HG03135 (cell line): Measurements from ENCODE around the gene TMEFF2.
"Not testable (repeated sequence)": the region's sequence is repeated elsewhere in the genome, so short reads cannot be mapped to it uniquely, and the experiment has no call there.

Experiments used
- ATAC-seq: cut with Tn5 transposase; IDR thresholded peaks from one replicate; pipeline ENCODE4 v1.9.1; 2021; ENCODE audit warnings: mild to moderate bottlenecking, moderate library complexity; ENCODE audit not compliant: unreplicated experiment

The TMEFF2 gene

GRCh38 chr2:191941376-191941929 lies 253.3 kb downstream of the TMEFF2 start:
- no peak for ATAC-seq

GRCh38 chr2:191938779-191939178 lies 256.0 kb downstream of the TMEFF2 start:
- ATAC-seq = no peak

DNA sequence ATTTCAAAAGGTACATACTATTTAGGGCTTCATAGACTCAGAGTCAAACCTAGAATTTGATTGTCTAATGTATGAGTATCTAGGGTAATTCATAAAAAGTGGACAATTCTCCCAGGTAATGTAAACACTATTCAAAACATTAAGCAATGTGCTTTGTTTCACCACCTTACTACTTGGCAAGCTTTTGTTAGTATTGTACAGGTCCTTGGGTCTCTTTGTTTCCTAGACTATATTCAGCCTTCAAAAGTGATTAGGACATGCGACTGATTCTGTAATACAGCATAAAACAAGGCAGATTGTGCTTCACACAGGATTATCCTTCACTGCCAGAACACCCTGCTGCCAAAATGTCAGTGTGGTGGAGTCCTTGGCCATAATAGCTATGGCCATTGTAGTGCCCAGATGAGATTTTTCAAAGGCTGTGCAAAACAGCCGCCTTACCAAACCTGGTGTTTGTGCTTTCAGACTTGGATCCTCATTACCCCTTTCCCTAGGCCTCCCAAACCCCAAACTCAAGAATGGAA lies 257.8 kb downstream of the TMEFF2 start:
- ATAC-seq = no peak

- ATAC-seq = no peak
Measured at GRCh38 chr2:191935247-191935646, 259.5 kb downstream of the TMEFF2 start.

DNA sequence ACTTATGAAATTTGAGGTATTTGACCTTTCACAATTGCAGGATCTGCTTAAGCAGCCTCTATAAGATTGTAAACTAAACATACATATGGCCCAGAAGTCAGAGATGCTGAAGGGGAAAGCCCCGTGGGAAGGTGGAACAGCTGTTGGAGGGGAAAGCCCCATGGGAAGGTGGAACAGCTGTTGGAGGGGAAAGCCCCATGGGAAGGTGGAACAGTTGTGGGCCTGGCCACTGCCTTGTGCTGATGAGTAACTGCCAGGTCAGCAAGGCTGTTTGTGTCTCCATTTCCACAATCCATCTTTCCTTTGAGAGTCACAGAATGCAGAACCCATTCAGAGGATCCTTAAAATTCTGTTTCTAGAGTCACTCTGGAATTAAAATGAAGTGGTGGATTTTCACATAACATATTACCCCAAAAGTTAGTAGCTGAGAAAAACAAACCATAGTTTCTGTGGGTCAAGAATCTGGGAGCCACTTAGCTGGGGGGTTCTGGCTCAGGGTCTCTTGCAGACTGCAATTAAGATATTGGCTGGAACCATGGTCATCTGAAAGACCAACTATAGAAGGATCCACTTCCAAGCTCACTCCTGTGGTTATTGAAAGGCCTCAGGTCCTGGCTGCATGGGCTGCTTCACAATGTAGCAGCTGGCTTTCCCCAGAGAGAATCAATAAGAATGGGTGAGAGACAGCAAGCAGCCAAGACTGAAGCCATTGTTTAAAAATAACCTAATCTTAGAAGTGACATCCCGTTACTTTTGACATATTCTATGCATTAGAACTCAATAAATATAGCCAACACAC lies 261.2 kb downstream of the TMEFF2 start:
- ATAC-seq = peak; percentile 82

- ATAC-seq = no peak
Measured at GRCh38 chr2:191932286-191932685, 262.4 kb downstream of the TMEFF2 start.

DNA sequence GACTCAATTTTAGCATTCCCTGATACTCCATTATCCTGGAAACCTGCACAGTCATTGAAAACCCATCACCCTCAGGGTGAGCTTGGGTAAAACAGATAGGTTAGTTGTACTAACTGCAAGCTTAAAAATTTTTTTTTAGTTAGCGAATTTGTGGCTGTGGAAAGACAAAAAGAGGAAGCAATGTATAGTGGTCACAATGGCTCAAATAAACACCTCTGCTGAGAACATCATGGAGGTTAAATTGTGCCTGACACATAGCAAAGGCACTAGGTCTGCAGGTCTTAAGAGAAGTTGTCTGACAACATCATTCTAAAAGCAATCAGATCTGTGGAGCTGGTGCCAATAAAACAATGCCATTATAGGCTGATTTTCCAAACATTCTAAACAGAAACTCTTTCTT lies 263.4 kb downstream of the TMEFF2 start:
- no peak for ATAC-seq

- ATAC-seq = no peak
Measured at GRCh38 chr2:191930205-191930604, 264.5 kb downstream of the TMEFF2 start.

DNA sequence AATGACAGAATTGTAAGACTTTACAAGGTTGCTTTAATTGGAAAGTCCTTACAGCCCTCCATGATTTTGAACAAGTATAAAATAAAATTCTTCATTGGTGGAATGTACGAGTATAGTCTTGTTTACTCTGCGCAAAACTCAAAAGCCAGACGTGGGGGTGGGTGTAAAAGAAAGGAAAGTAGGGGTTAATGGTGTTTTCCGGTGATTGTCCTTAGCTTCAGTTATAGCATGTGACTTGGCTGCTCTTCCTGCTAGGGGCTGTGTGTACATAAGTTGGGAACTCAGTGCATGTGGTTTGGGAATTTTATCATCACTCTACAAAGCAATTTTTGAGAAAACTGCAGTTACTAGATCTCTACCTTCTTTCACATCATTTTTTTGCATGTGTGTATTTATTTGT lies 265.4 kb downstream of the TMEFF2 start:
- ATAC-seq = no peak

DNA sequence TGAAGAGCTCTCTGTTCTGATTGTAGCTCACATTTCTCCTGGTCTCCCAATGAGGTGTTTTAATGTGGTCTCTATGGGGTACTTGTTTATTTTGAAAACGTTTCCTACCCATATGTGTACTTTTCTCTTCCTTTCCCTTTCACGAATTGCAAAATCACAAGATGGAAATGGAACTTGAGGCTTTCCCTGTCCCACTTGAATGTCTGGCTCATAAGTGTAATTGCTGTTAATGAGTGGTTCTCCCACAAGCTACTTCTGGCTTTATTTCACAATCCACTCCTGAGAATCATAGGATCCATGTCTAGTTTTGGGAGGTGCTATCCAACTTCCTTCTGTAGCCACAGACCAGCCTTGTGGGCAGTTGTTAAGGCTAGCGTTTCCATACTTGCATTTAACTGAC lies 266.7 kb downstream of the TMEFF2 start:
- no peak for ATAC-seq

DNA sequence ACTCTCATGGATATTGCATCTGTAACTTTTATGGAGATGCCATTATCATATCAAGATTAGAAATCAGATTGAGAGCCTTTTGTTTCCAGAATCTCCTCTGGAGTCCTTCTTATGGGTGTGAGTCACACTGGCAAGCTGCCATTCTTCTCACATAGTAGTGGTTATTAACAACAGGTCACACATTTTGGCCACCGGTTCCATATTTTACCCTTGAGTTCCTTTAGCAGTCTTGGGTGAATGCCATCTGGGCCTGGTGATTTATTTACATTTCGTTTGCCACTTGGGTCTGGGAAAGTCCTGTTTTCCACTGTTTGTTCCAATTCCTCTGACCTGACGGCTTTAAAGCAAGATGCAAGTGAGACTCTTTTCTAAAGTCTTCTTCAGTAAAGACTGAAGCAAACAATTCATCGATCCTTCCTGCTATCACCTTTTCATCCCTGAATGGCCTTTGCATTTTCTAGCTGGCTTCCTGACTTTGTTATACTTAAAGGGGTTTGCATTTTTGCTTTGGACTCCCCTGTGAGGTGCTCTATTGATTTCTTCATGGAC lies 267.3 kb downstream of the TMEFF2 start:
- ATAC-seq = no peak

GRCh38 chr2:191926671-191927070 lies 268.1 kb downstream of the TMEFF2 start:
- ATAC-seq = no peak

DNA sequence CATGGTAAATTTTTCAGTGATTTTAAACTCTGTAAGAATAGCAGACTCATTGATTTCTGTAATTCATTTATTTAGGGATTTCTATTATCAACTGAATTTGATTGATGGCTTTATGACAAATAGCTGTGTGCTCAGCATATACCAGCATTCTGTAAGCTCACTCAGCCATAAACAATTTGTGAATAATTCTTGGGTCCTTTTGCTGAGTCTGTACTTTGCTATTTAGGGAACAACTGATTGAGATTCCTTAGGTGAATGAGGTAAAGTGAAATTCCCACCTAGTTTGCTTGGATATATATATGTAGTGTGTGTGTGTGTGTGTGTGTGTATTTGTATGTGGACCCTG lies 271.1 kb downstream of the TMEFF2 start:
- no peak for ATAC-seq

- peak; percentile 95 for ATAC-seq
Measured at GRCh38 chr2:191922736-191923651, 271.7 kb downstream of the TMEFF2 start.

DNA sequence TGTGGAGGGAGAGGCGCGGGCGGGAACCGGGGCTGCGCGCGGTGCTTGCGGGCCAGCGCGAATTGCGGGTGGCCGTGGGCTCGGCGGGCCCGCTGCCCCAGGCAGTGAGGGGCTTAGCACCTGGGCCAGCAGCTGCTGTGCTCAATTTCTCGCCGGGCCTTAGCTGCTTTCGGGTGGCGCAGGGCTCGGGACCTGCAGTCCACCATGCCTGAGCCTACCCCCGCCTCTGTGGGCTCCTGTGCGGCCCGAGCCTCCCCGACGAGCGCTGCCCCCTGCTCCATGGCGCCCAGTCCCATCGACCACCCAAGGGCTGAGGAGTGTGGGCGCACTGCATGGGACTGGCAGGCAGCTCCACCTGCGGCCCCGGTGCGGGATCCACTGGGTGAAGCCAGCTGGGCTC lies 273.1 kb downstream of the TMEFF2 start:
- ATAC-seq = not testable (repeated sequence)

GRCh38 chr2:191920502-191920901 lies 274.2 kb downstream of the TMEFF2 start:
- no peak for ATAC-seq

DNA sequence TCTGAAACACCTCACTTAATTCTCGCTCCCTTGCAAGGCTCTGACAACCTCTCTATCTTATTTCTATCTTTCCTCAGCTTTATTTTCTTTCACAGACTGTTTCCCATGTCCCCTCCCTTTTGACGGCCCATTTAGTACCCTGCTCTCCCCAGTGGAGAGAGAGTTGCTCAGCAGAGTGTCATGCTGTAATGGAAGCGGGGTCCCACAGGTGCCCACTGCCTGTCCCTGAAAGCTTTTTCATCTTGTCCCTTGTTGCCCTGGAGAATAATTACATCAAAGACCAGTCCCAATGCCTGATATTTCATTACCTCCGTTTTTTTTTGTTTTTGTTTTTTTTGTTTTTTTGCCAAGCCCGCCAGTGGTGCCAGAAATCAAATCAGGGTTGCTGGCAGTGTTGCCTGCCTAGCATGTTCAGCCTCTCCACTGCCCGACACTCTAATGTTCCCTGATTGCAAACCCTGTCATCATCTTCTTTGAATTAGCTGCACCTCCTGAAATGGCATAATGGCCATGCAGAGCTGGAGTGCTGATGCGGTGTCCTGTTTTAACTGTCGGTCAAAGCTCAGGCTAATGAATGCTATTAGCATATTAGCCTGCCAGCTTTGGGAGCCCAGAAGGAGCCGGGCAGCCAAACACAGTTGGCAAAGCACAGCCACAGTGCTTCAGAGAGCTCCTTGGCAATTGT lies 276.6 kb downstream of the TMEFF2 start:
- ATAC-seq = no peak

DNA sequence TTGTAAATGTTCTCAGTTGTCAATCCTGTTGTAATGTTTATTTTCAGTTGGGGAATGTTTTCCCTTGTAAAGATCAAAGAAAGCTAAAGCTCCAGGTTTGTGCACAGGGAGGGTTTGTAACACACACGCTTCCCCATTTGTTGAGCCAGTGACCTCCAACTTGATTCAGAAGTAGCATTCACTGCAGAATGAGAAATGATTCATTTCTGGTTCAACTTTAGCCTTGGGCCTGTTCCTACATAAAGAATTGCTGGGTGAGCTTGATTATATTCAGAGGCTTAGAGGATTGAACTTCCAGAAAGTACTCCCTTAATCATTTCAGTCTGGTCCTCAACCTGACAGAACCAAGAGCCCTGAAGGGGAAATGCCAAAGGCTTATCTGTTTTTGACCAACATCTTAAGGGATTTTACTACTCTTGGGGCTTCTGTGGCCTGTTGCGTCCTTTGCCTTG lies 277.3 kb downstream of the TMEFF2 start:
- no peak for ATAC-seq

DNA sequence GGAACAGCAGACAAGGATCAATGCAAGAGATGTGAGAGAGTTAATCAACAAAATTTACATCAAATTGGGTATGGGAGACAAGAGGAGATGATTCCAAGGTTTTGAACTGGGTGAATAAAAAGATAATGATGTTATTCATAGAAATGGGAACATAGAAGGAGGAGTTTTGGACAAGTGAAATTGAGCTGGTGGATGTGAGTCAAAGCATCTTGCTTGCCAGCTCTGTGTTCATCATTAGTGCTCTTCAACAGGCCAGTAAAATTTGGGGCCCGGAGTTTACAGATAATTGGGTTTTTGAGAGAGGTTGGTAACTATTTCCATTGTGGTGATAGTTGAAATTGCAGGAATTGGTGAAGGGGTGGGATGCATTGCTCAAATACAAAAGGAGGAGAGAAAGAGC lies 277.9 kb downstream of the TMEFF2 start:
- ATAC-seq = no peak

GRCh38 chr2:191915750-191916149 lies 279.0 kb downstream of the TMEFF2 start:
- no peak for ATAC-seq

DNA sequence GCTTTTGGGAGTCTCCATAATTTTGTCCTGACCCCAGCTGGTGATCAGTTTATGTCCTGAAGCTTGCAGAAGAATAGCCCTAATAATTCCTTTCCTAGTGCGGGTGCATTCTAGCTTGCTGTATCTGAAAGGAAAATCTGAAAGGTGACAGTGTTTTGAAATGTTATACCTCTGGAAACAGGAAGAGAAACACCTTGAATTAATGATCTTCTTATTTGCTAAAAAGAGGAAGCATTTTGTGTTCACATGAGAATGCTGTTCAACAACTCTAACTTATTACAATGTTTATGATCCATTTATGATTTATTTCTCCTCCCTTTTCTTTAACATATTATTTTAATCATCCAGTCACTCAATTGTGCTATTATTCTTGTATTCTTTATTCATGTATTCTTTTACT lies 280.9 kb downstream of the TMEFF2 start:
- no peak for ATAC-seq
